Endometrial microvascular endothelial cells (primary cell): ENCODE results near the gene CHST11. TPM values are rescaled to one million over a fixed set of nuclear protein-coding genes. Genes with fewer than 3 reads are reported as not detected.
"Not testable (repeated sequence)": the region's sequence is repeated elsewhere in the genome, so short reads cannot be mapped to it uniquely, and the experiment has no call there.

Experiments used
- in situ Hi-C: cut with HindIII; loops from 2 replicates; pipeline ENCODE4 v1.10.0; 2017; ENCODE audit warnings: low sequenced_read_pairs, low pct_unique_long_range_greater_than_20kb; ENCODE audit errors: inconsistent ontology term
- total RNA-seq: library from RNA; depleted of rRNA; stranded (reverse); fragments of >200 nt; gene quantifications from one replicate; pipeline ENCODE4 v1.2.3, GENCODE V29; 2015; ENCODE audit errors: inconsistent ontology term

CHST11 gene
- total RNA-seq, 1 donor from 2014 or later: 4.2 TPM

DNA sequence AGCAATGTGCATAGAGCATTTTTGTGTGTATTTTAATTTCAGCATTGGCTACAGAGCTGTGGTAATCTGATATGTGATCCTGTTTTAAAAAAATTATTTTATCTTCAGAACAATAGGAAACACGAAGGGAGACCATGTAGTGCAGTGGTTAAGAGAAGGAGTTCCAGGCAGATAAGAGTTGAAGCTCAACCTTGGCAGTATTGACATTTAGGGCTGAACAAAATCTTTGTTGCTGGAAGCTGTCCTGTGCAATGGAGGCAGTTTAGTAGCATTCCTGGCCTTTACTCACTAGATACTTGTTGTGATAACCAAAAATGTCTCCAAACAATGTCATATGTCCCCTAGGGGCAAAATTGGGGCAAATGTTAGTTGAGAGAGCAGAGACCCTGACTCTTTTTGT, 59.2 kb downstream of the CHST11 start:
- in situ Hi-C loops: no loop called here

DNA sequence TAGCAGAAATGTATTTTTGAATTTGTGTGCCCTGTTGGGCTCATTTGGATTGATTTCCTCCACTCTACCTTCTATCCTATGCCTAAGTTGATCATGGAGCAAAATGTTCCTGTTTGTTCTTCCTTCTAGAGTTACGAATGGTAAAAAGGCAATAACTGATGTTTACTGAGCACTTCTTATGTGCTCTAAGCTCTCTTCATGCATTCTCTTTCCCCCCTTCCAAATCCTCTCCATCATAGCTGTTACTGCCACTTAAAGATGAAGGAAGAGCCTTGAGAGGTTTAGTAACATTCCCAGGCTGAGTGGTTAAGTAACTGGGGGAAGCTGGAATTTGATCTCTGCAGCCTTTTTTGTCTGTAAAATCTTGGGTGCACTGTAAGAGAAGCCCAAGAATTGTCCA, 60.1 kb downstream of the CHST11 start:
- in situ Hi-C loops: no loop called here

DNA sequence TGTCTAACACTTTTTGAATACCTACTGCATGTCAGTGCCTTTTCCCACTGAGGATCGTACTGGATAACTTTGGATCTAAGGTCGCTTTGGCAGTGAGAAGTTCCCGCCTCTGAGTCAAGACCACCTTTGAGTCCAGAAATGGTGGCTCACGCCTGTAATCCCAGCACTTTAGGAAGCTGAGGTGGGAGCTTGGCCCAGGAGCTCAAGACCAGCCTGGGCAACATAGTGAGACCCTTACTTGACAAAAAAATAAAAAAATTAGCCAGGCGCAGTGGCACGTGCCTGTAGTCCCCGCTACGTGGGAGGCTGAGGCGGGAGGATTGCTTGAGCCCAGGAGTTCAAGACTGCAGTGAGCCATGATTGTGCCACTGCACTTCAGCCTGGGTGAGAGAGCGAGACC, 61.1 kb downstream of the CHST11 start:
- in situ Hi-C loops: no loop called here

DNA sequence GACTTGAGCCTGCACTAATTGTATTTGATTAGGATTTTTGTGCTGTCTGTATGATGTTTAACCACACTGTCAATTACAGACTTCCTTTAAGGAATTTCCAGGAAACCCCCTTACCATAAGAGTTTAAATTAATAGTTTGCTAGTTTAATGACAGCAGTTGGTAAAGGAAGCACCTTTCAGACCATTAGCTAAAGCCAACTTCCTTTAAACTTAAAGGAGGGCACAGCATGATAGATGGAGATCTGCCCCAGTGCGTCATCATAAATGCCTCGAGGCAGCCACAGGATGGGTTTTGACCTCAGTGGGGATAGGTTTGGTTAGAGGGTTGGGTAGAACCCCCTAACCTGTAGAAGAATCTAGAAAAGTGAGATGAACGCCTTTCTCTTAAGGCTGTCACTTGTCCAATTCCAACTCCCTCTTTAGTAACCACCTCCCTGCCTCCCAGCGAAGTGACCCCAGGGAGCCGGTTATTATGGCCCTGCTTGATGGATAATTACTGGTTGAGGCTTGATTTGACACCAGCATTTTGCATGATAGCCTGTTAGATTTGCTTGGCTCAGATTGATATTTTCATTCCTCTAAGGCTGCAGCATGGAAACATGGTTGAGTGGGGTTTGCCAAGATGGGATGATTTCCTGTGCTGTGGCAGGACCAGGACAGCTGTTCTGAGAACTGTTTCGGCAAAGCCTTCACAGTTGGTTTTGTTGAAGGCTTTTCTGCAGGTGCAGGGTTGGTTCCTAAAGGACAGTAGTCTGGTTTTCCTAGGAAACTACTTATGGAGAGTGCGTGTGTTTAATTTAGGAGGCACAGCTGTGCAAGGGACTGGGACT, 62.7 kb downstream of the CHST11 start:
- in situ Hi-C loops: no loop called here

DNA sequence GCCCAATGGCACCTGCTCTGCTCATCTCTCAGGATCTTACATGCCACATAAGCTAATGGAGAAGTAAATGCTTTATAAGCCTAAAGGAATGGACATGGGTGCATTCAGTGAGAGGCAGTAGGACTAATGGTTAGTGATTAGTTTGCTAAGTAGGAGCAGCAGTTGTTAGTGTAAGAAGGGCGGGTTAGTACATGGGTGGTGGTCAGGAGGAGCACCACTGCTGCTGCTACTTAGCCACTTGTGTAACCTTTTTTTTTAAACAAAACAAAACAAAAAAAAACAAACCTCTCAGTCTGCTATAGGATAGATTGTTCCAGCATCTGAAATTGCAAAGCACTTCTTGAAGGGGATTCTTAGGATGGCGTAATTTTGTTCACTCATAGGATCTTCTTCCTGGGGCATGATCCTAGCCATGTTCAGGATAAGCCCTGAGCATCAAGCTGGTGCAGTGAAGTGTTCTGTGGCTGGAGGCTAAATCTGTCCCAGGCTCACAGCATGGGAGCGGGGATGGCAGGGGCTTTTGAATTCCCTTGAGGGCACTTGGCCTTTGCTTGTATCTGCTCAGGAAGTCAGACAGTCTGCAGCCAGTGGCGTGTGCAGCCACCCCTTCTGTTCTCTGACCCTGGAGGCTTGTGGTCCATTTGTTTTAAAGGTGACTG, 63.6 kb downstream of the CHST11 start:
- in situ Hi-C loops: no loop called here

DNA sequence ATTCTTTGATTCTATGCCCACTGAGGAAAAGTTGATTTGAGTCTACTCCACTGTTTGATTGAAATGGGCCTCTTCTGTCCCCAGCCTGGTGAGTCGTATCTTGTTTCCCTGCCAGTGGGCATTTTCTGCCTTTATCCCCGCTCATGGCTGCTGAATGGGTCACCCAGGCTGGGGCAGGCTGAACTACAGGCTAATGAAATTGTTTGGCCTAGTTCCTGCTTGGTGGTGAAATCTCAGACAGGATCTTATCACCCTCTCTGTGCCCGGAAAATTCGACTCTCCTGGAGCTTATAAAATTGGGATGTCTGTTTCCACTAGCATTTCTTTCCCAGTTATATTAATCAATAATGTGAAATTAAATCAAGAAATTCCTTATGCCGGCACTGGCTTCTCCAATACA, 65.0 kb downstream of the CHST11 start:
- in situ Hi-C loops: no loop called here

DNA sequence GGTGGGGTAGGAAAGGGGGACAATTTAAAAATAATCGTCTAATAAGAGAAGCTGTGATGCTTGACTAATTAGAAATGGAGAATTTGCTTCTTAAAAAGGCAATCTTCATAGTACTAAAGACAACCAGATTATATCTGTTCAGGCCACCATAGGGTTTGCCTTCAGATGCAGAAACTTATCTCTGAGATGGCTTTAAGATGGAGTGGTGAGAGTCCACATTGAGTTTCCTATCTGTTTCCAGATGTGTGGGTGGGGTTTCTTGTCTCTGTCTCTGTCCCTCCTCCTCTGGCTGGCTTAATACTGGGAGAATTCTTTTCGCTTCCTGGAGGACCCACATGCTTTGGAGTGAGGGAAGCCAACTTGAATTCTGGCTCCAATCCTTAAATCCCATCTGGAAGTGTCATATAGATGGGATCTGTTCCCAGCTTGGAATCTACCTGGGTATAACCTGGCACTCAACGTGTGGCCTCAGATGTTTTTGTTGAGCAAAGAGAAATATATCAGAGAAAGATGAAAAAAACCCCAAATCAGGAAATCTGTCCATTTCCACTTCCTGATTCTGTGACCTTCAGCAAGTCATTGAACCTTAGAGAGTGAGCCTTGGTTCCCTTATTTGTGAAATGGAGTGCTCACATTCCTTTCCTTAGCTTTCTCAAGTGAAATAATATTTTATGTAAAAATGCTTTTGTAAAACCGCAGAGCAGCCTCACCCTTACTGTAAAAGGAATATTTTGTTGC, 66.4 kb downstream of the CHST11 start:
- in situ Hi-C loops: no loop called here

DNA sequence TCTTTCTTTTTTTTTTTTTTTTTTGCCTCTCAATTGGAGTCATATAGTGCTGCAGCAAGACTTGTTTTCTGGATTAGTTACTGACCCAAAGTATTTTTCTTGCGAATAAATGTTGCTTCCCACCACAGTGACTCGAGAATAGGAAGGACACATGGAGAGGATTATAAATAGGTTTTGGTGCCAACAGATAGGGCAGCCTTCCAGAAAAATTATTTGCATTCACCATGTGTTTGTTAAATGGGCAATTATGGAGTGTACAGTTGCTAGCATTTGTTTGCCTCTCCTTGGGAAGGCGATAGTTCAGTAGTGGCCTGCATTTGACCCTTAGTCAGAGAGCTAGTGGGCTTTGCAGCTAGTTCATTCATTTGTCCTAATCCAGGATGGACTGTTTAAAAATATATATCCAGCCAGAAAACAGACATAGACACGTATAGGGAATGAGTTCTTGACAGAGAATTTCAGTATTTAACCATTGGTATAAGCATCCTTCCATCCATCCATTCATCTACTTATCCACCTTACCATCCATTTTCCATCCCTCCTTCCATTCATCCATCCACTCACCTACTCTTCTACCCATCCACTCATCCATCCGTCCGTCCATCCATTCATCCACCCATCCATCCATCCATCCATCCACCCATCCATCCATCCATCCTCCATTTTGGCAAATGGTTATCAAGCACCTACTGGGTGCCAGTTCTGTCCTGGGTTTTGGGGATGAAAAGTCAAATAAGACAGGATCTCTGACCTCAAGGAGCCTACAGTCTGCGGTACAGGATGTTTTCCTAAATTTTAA, 67.5 kb downstream of the CHST11 start:
- in situ Hi-C loops: no loop called here

DNA sequence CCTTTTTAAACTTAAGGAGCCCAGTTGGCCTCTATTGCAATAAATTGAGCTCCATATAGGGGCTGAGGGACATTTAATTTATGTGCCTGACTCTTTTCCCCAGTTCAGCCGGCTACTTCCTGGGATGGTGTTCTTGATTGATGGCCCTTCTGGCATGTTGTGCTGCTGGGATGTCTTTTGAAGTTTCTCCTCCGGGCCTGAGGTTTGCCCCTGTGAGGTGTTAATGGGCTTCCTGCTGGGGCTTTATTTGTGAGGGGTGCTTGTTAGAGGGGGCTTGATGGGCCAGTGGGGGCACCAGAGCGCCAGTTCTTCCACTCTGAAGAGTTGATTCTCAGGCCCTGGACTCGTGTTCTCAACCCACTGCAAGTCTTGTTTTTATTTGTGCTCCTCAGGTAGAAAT, 69.6 kb downstream of the CHST11 start:
- in situ Hi-C loops: no loop called here

DNA sequence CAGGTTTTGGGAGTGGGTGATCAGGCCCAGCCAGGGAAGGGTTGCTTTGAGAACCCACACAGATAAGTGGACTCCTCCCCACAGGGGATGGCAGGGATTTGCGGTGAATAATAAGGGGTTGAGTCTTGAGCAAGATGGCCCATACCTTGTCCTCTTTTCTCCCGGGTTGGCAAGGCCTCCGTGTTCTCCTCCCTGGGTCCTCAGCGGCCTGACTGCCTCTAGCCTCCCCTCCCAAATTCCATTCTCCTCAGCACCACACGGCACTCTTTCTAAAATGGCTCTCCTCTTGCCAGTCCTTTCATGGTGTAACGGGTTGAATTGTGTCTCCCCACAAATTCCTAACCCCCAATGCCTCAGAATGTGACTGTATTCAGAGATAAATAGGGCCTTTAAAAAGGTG, 70.0 kb downstream of the CHST11 start:
- in situ Hi-C loops: no loop called here

DNA sequence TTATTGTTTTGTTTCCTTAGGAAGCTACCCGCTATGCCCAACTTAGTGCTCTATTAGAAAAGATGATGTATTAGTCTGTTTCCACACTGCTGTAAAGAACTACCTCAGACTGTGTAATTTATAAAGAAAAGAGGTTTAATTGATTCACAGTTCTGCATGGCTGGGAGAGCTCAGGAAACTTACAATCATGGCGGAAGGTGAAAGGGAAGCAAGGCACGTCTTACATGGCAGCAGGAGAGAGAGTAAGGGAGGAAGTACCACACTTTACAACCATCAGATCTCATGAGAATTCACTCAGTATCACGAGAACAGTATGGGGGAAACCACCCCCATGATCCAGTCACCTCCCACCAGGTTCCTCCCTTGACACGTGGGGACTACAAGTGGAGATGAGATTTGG, 70.9 kb downstream of the CHST11 start:
- in situ Hi-C loops: not testable (repeated sequence)

DNA sequence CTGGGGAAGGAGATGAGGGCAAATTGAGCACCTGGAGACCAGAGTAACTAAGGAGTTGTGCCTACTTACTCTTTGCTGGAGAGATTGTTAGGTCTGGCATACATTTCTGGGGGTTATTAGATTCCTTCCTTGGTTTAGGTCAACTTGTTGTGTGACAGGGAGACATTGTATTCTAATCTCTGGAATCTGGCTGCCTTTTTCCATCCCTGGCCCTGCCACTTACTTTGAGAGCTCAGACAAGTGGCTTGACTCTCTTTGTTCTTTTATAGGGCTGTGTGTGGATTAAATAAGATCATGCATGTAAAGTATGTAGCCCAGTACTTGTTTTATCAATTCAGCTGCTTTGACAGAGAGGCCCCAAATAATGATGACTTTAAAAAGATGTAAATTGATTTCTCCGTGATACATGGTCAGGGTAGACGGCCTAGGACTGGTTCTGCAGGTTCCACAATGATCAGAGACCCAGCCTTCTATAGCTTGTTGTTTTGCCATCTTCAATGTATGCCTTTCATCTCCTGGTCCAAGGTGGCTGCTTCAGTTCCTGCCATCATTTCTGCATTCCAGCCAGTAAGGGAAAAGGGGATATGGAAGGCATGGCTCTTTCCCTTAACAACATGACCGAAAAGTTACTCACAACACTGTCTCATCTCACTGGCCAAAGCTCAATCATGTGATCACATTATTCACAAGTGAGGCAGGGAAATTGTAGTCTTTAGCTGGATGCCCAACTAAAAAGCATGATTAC, 72.6 kb downstream of the CHST11 start:
- in situ Hi-C loops: no loop called here

DNA sequence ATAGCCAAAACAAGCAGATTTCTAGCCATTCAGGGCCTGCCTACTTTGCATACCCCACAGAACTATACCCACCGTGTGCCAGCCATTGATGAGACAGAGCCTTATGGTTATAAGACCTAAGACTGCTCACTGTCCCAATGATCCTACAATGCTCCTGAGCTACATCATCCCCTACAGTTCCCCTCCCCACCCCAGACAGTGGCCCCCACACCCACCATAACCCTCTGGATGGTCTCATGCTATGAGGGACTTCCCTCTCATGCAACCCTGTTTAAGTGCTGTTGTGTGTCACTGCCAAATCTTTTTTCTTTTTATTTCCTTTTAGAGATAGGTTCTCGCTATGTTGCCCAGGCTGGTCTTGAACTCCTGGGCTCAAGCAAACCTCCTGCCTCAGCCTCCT, 75.9 kb downstream of the CHST11 start:
- in situ Hi-C loops: no loop called here

DNA sequence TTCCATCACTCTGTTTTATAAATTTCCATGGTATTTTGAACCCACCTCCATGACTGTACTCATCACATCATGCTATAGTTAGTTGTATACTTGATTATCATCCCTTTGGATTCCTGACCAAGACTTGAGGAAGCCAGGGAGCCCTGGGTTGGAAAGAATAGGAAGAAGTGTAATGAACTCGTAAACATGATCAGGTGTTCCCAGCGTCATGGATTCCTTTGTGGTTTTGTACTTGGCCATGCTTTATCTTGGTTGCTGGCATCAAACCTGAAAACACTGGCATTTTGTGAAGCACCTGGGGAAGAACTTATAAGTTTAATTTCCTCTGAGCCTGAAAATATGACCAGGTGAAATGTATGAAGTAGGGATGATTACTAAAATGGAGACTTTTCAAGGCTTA, 76.4 kb downstream of the CHST11 start:
- in situ Hi-C loops: no loop called here

DNA sequence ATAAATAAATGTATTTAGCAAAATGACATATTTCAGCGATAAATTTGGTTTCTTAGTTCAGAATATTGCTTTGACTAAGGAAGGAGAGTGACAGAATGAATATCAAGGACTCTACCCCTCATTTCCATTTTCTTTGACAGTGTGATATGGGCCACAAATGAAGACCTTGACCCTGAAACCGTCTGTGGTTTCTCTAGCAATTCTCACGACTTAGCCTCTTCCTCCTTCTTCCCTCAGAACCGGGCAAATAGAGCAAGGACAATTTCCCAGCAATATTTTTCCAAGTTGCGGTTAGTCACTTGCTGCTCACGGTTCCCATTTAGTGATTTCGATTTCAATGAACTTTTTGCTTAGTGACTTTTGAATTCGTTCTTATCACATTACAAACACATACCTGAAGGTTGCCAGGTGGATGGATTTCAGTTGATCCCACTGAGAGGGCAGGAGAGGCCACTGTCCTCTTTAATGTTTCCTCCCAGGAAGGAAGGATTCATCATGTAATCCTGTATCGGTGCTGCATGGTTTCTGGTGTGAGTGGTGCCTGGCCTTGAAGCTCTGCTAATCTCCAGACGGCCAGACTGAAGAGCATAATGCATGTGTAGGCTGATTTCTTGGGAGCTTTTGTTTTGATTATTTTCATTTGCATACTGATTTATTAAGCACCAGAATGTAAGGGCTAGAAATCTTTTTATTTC, 77.6 kb downstream of the CHST11 start:
- in situ Hi-C loops: no loop called here

DNA sequence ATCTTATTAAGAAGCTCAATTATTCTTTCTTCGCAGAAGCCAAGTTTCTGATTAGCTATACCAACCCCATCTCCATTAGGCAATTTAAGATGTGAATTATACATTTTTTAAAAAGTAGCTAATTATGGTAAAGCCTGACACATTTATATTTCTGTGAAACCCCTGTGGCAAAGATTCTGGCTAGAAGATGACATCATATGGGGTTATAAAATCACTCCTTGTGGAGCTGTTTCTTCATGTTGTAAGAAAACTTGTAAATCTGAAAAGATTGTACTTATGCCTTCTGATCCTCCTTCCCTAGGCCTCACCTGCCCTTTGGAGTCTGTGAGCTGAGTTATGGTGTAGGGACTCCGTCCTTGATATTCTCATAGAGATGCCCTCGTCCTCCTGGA, 78.1 kb downstream of the CHST11 start:
- in situ Hi-C loops: no loop called here

DNA sequence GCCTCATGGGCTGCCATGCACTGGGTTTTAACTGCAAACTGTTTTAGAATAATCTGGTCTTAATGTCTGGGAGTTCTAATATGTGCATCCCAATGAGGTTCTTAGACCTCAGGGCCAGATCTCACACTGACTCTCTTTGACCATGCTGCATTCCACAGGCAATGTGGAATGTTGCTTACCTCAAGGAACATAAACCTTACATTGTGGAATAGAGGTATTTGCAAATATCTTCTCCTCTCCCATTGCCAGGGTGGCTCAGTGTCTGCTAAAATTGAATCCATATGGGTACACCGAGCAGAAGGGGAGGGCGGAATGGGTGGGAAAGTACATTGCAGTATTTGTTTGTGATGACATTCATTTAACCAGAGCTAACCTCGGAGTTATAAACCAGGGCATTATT, 78.6 kb downstream of the CHST11 start:
- in situ Hi-C loops: no loop called here

DNA sequence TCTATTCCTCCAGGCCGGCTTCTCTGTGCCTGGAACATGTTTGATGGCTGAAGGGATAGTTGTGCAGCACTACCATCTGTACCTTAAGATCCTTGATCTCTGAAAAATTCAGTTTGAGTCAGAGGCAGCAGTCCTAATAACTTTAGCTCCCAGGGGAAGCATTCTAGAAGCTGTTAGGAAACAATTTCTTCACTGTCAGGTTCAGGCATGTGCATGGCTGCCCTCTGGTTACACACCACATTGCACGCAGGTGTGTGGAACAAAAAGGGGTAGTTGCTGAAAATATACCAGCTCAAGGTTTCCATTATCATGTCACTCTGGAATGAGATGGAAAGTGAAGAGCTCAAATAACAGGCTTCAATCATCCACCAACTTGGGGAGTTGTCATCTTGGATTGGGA, 80.1 kb downstream of the CHST11 start:
- in situ Hi-C loops: no loop called here
